CD14-positive monocyte (primary cell): ENCODE data around the gene IST1. TPM values are rescaled to one million over a fixed set of nuclear protein-coding genes. Genes with fewer than 3 reads are reported as not detected.

ENCODE experiments used
- DNase-seq, 3 donors: peaks; one replicate each; pipeline ENCODE4 v3.0.0-alpha.2; 2011 to 2022
- H2AFZ ChIP-seq: 2 replicates; pipeline ENCODE4 v1.6.0; 2012; ENCODE audit warnings: mild to moderate bottlenecking, low read depth, low read length, inconsistent platforms; ENCODE audit not compliant: insufficient read depth, poor library complexity, severe bottlenecking
- H3K27ac ChIP-seq, 2 donors: 1 replicate in 1 of 2; 2 replicates in 1 of 2; pipeline ENCODE4 v1.5.1; 2012 to 2013; ENCODE audit warnings: low read length in 2 of 2, control low read depth in 1 of 2, inconsistent platforms in 1 of 2, low read depth in 1 of 2, mild to moderate bottlenecking in 1 of 2
- H3K27me3 ChIP-seq, 2 donors: one replicate each; pipeline versions ENCODE4 v1.6.0 to v1.6.1; 2011 to 2013; ENCODE audit warnings: low read length in 2 of 2; ENCODE audit not compliant: control insufficient read depth in 2 of 2, insufficient read depth in 2 of 2
- H3K36me3 ChIP-seq, 2 donors: replicated peaks in 1 of 2; 1 replicate in 1 of 2; 2 replicates in 1 of 2; pipeline versions ENCODE4 v1.5.1 to v1.6.1; 2012 to 2013; ENCODE audit warnings: low read length in 2 of 2, control low read depth in 1 of 2, inconsistent platforms in 1 of 2, mild to moderate bottlenecking in 1 of 2; ENCODE audit not compliant: insufficient read depth in 2 of 2, control insufficient read depth in 1 of 2
- H3K4me1 ChIP-seq, 2 donors: 1 replicate in 1 of 2; 2 replicates in 1 of 2; pipeline versions ENCODE4 v1.5.1 to v1.6.1; 2012 to 2013; ENCODE audit warnings: low read length in 2 of 2, control low read depth in 1 of 2, inconsistent platforms in 1 of 2, mild to moderate bottlenecking in 1 of 2, moderate library complexity in 1 of 2; ENCODE audit not compliant: insufficient read depth in 2 of 2, control insufficient read depth in 1 of 2
- H3K4me2 ChIP-seq: replicated peaks from 2 replicates; pipeline ENCODE3; 2012; ENCODE audit warnings: low read length, moderate library complexity, mild to moderate bottlenecking; ENCODE audit not compliant: poor library complexity, severe bottlenecking; ENCODE audit errors: extremely low read depth
- H3K4me3 ChIP-seq, 3 experiments: fragments of 200-600 bp in 1 of 3; sonication (generic) in 1 of 3; replicated peaks in 1 of 3; 1 replicate in 2 of 3; 2 replicates in 1 of 3; pipeline ENCODE4 v1.5.1; 2011 to 2013; ENCODE audit warnings: low read length in 3 of 3, mild to moderate bottlenecking in 3 of 3, control low read depth in 2 of 3, low read depth in 2 of 3, inconsistent platforms in 1 of 3, moderate library complexity in 1 of 3
- H3K79me2 ChIP-seq: 2 replicates; pipeline ENCODE4 v1.6.0; 2012; ENCODE audit warnings: mild to moderate bottlenecking, control low read depth, inconsistent platforms, low read length, moderate library complexity; ENCODE audit not compliant: insufficient read depth
- H3K9ac ChIP-seq: 2 replicates; pipeline ENCODE4 v1.6.0; 2017; ENCODE audit warnings: low read length, mild to moderate bottlenecking; ENCODE audit not compliant: insufficient read depth, poor library complexity, severe bottlenecking
- H3K9me3 ChIP-seq, 2 donors: replicated peaks in 1 of 2; 1 replicate in 1 of 2; 2 replicates in 1 of 2; pipeline versions ENCODE4 v1.5.1 to v1.6.1; 2012 to 2013; ENCODE audit warnings: low read length in 2 of 2, control low read depth in 1 of 2; ENCODE audit not compliant: control insufficient read depth in 1 of 2, insufficient read depth in 1 of 2
- H4K20me1 ChIP-seq: 2 replicates; pipeline ENCODE4 v1.6.0; 2012; ENCODE audit warnings: mild to moderate bottlenecking, low read length, control low read depth, moderate library complexity; ENCODE audit not compliant: insufficient read depth
- H3K27ac Mint-ChIP-seq, 7 donors: one replicate each; pipeline ENCODE4 v1.8.0; 2020; ENCODE audit warnings: mild to moderate bottlenecking in 7 of 7, mixed read lengths in 7 of 7, moderate library complexity in 6 of 7, inconsistent platforms in 2 of 7
- H3K27me3 Mint-ChIP-seq, 3 donors: one replicate each; pipeline ENCODE4 v1.8.0; 2021 to 2022; ENCODE audit warnings: low read depth in 3 of 3, mild to moderate bottlenecking in 3 of 3, mixed read lengths in 3 of 3, moderate library complexity in 3 of 3, inconsistent platforms in 1 of 3
- H3K36me3 Mint-ChIP-seq, 2 donors: one replicate each; pipeline ENCODE4 v1.8.0; 2020; ENCODE audit warnings: mixed read lengths in 2 of 2, inconsistent platforms in 1 of 2, mild to moderate bottlenecking in 1 of 2
- H3K4me1 Mint-ChIP-seq: one replicate; pipeline ENCODE4 v1.8.0; 2020; ENCODE audit warnings: mild to moderate bottlenecking, mixed read lengths
- H3K4me3 Mint-ChIP-seq, 2 donors: one replicate each; pipeline ENCODE4 v1.8.0; 2020; ENCODE audit warnings: mild to moderate bottlenecking in 2 of 2, mixed read lengths in 2 of 2, moderate library complexity in 1 of 2
- H3K9me3 Mint-ChIP-seq, 7 donors: one replicate each; pipeline ENCODE4 v1.8.0; 2020 to 2022; ENCODE audit warnings: mixed read lengths in 7 of 7, mild to moderate bottlenecking in 6 of 7, moderate library complexity in 6 of 7, inconsistent platforms in 2 of 7
- CTCF ChIP-seq: fragments of 200-600 bp; IDR thresholded peaks from one replicate; pipeline ENCODE4 v1.8.0; 2022; ENCODE audit warnings: antibody characterized with exemption, mild to moderate bottlenecking
- WGBS: methylation state at CpG from one replicate; pipeline ENCODE4 v1.1.5; 2013; ENCODE audit warnings: missing lambda C conversion rate; ENCODE audit not compliant: insufficient coverage; 5-methylcytosine and 5-hydroxymethylcytosine counted together
- intact Hi-C, 2 donors: fragments of 100-400 bp; cut with micrococcal nuclease; formaldehyde crosslinking; loops; one replicate each; pipeline versions ENCODE4 v1.15.0 to v1.15.1; 2023
- polyA plus RNA-seq, 3 donors: library from polyadenylated mRNA; depleted of rRNA in 1 of 3; unstranded in 2 of 3; stranded (reverse) in 1 of 3; fragments of 300-500 nt in 2 of 3; fragments of >200 nt in 1 of 3; fragmentation: Illumina TruSeq in 2 of 3; gene quantifications; 1 replicate in 2 of 3; 2 replicates in 1 of 3; pipeline ENCODE4 v1.2.3, GENCODE V29; 2012 to 2021

Gene IST1
- polyA plus RNA-seq, 3 donors, result 81.3 to 233 (median 102) TPM

GRCh38 chr16:71916397-71916920 is 21.1 kb downstream of the IST1 start:
- Mint-ChIP-seq H3K4me3 (no peak overlapping the region), H3K27ac (peak overlapping the region in 3 of 7 donors; percentile 37 to 47 (median 38)), H3K36me3 (peaks cover 64 to 86% of the 10 kb centered on the region in 2 donors), H3K27me3 (peaks cover 0 to 1% (median 0%) of the 10 kb centered on the region in 3 donors), H3K4me1 (peaks cover 36% of the 10 kb centered on the region), H3K9me3 (peaks cover 0 to 12% (median 8%) of the 10 kb centered on the region in 7 donors)
- no peak overlapping the region for H3K9ac ChIP-seq
- intact Hi-C loops, result no loop called here
- no peaks in the 10 kb centered on the region for H3K27me3 ChIP-seq
- TF ChIP-seq CTCF, result no peak
- H3K4me3 ChIP-seq, result no peak overlapping the region
- H2AFZ ChIP-seq, result no peak overlapping the region
- peaks cover 24 to 32% of the 10 kb centered on the region in 2 donors for H3K4me1 ChIP-seq
- DNase-seq, result no peak
- 100% methylated on average over 8 of the region's 11 CpGs for WGBS
- peaks cover 100% of the 10 kb centered on the region for H3K79me2 ChIP-seq
- no peak overlapping the region for H3K27ac ChIP-seq
- H3K4me2 ChIP-seq, result no peak overlapping the region
- peaks cover 53 to 66% of the 10 kb centered on the region in 2 donors for H3K36me3 ChIP-seq
- peaks cover 100% of the 10 kb centered on the region for H4K20me1 ChIP-seq
- peaks cover 10% of the 10 kb centered on the region in 2 donors for H3K9me3 ChIP-seq

- intact Hi-C loops, result no loop called here
- Mint-ChIP-seq H3K36me3 (peaks cover 76 to 90% of the 10 kb centered on the region in 2 donors), H3K4me1 (peaks cover 24% of the 10 kb centered on the region), H3K27ac (peak overlapping the region in 4 of 7 donors; percentile 6 to 43 (median 20)), H3K27me3 (peaks cover 0 to 1% (median 0%) of the 10 kb centered on the region in 3 donors), H3K4me3 (no peak overlapping the region), H3K9me3 (peaks cover 0 to 12% (median 8%) of the 10 kb centered on the region in 7 donors)
- H3K4me3 ChIP-seq, result no peak overlapping the region
- no peak overlapping the region for H2AFZ ChIP-seq
- H3K27me3 ChIP-seq, result no peaks in the 10 kb centered on the region
- H3K79me2 ChIP-seq, result peaks cover 93% of the 10 kb centered on the region
- no peak overlapping the region for H3K9ac ChIP-seq
- no CpG with 5 or more reads among the region's 6 CpGs for WGBS
- H3K36me3 ChIP-seq, result peaks cover 65 to 80% of the 10 kb centered on the region in 2 donors
- H3K4me1 ChIP-seq, result peaks cover 15 to 19% of the 10 kb centered on the region in 2 donors
- peaks cover 10% of the 10 kb centered on the region in 2 donors for H3K9me3 ChIP-seq
- no peak overlapping the region for H3K27ac ChIP-seq
- peaks cover 100% of the 10 kb centered on the region for H4K20me1 ChIP-seq
- no peak for DNase-seq
- H3K4me2 ChIP-seq, result no peak overlapping the region
- no peak for TF ChIP-seq CTCF
Observed at GRCh38 chr16:71917900-71918299, 22.6 kb downstream of the IST1 start.
